ENCODE measurements around the gene KCNK7.

KCNK7 gene

DNA sequence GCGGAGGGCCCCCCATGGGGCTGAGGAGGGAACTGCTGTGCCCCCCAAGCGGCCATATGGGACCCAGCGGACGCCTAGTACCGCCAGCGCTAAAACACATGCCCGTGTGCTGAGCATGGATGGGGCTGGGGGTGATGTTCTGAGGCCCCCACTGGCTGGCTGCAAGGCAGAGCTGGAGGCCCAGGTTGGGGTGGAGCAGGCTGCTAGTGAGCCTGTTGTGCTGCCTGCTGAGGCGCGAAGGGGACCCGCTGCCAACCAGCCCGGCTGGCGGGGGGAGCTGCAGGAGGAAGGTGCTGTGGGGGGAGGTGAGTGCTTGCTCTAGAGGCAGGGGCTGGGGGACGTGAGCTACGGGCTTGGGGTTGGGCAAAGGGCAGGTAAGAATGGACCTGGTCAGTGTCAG, 23.2 kb upstream of the KCNK7 start:
- Histone ChIP-seq H3K27me3 (ENCODE audit: control insufficient read depth in 1 of 2, insufficient read depth in 2 of 2, low read length in 2 of 2) (no peaks in the 10 kb centered on the region), H3K9ac (ENCODE audit: low read depth in 1 of 2, low read length in 2 of 2) (no peak overlapping the region), H3K9me3 (ENCODE audit: control insufficient read depth in 1 of 2, low read length in 2 of 2) (no peaks in the 10 kb centered on the region), H3K4me1 (ENCODE audit: control insufficient read depth in 1 of 2, insufficient read depth in 2 of 2, low read length in 2 of 2) (peaks cover 10 to 15% of the 10 kb centered on the region in 2 donors), H3K4me3 (ENCODE audit: low read depth in 1 of 2, low read length in 2 of 2) (no peak overlapping the region), H3K27ac (ENCODE audit: low read depth, low read length) (no peak overlapping the region), H3K36me3 (ENCODE audit: control insufficient read depth in 1 of 2, insufficient read depth in 2 of 2, low read length in 2 of 2) (peaks cover 27 to 62% of the 10 kb centered on the region in 2 donors)

GRCh38 chr11:65617990-65618751, 22.6 kb upstream of the KCNK7 start:
- H3K9ac ChIP-seq (ENCODE audit: low read depth in 1 of 2, low read length in 2 of 2): no peak overlapping the region
- H3K27me3 ChIP-seq (ENCODE audit: control insufficient read depth in 1 of 2, insufficient read depth in 2 of 2, low read length in 2 of 2): no peaks in the 10 kb centered on the region
- H3K4me1 ChIP-seq (ENCODE audit: control insufficient read depth in 1 of 2, insufficient read depth in 2 of 2, low read length in 2 of 2): peaks cover 12 to 19% of the 10 kb centered on the region in 2 donors
- no peak overlapping the region for H3K4me3 ChIP-seq (ENCODE audit: low read depth in 1 of 2, low read length in 2 of 2)
- no peaks in the 10 kb centered on the region for H3K9me3 ChIP-seq (ENCODE audit: control insufficient read depth in 1 of 2, low read length in 2 of 2)
- peaks cover 26 to 56% of the 10 kb centered on the region in 2 donors for H3K36me3 ChIP-seq (ENCODE audit: control insufficient read depth in 1 of 2, insufficient read depth in 2 of 2, low read length in 2 of 2)
- H3K27ac ChIP-seq (ENCODE audit: low read depth, low read length): no peak overlapping the region

DNA sequence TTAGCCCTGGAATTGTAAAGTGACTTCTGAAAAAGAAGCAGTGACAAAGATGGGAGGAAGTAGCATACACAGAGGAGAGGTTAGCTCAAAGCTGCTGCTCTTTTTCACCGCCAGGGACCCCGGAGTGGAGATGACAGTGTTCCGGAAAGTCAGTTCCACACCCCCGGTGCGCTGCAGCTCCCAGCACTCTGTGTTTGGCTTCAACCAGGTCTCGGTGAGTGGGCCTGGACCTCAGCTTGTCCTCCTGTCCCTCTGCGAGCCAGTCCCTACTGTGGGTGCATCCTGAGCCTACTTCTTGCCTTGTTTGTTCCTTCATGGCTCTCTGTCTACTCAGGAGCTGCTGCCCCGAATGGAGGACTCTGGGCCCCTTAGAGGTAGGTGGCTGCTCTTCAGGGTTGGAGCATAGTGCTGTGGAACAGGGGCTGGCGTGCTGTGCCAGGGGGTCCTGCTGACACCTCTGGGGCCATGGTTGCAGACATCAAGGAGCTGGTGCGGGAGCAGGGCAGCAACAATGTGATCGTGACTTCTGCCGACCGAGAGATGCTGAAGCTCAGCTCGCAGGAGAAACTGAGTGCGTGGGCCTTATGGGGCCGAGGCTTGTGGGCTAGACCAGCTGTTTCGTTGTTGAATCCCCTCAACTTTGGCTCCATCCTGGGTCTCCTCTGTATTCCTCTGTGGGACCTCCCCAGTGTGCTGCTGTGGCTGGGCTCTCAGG, 21.7 kb upstream of the KCNK7 start:
- peak overlapping the region in 1 of 2 donors; percentile 79 for H3K9ac ChIP-seq (ENCODE audit: low read depth in 1 of 2, low read length in 2 of 2)
- H3K9me3 ChIP-seq (ENCODE audit: control insufficient read depth in 1 of 2, low read length in 2 of 2): no peaks in the 10 kb centered on the region
- peaks cover 21 to 28% of the 10 kb centered on the region in 2 donors for H3K4me1 ChIP-seq (ENCODE audit: control insufficient read depth in 1 of 2, insufficient read depth in 2 of 2, low read length in 2 of 2)
- H3K36me3 ChIP-seq (ENCODE audit: control insufficient read depth in 1 of 2, insufficient read depth in 2 of 2, low read length in 2 of 2): peaks cover 26 to 59% of the 10 kb centered on the region in 2 donors
- H3K4me3 ChIP-seq (ENCODE audit: low read depth in 1 of 2, low read length in 2 of 2): peak overlapping the region; percentile 85 to 88
- no peak overlapping the region for H3K27ac ChIP-seq (ENCODE audit: low read depth, low read length)
- H3K27me3 ChIP-seq (ENCODE audit: control insufficient read depth in 1 of 2, insufficient read depth in 2 of 2, low read length in 2 of 2): no peaks in the 10 kb centered on the region

DNA sequence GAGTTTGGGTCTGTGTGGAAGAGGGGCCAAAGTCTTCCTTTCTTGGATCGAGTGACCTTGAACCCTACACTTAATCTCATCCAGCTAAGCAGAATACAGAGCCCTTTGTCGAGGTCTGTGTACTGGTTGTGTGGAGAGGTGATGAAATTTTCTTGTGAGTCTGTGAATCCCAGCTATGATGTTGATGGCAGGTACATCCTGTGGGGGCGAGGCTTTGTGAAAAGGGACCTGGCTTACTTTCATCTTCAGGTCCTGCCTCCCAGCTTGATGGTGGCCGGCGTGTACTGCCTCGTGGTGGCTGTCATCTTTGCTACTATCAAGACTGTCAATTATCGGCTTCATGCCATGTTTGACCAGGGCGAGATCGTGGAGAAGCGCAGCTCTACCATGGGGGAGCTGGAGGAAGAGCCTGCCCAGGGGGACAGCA, 21.0 kb upstream of the KCNK7 start:
- Histone ChIP-seq H3K9ac (ENCODE audit: low read depth in 1 of 2, low read length in 2 of 2) (peak overlapping the region; percentile 79 to 88), H3K4me1 (ENCODE audit: control insufficient read depth in 1 of 2, insufficient read depth in 2 of 2, low read length in 2 of 2) (peaks cover 28 to 35% of the 10 kb centered on the region in 2 donors), H3K27me3 (ENCODE audit: control insufficient read depth in 1 of 2, insufficient read depth in 2 of 2, low read length in 2 of 2) (no peaks in the 10 kb centered on the region), H3K4me3 (ENCODE audit: low read depth in 1 of 2, low read length in 2 of 2) (peak overlapping the region; percentile 85 to 88), H3K27ac (ENCODE audit: low read depth, low read length) (no peak overlapping the region), H3K36me3 (ENCODE audit: control insufficient read depth in 1 of 2, insufficient read depth in 2 of 2, low read length in 2 of 2) (peaks cover 26 to 59% of the 10 kb centered on the region in 2 donors), H3K9me3 (ENCODE audit: control insufficient read depth in 1 of 2, low read length in 2 of 2) (no peaks in the 10 kb centered on the region)

- Histone ChIP-seq H3K27me3 (ENCODE audit: control insufficient read depth in 1 of 2, insufficient read depth in 2 of 2, low read length in 2 of 2) (no peaks in the 10 kb centered on the region), H3K9ac (ENCODE audit: low read depth in 1 of 2, low read length in 2 of 2) (peak overlapping the region; percentile 79 to 88), H3K9me3 (ENCODE audit: control insufficient read depth in 1 of 2, low read length in 2 of 2) (no peaks in the 10 kb centered on the region), H3K4me1 (ENCODE audit: control insufficient read depth in 1 of 2, insufficient read depth in 2 of 2, low read length in 2 of 2) (peaks cover 33 to 40% of the 10 kb centered on the region in 2 donors), H3K27ac (ENCODE audit: low read depth, low read length) (peak overlapping the region; percentile 73), H3K36me3 (ENCODE audit: control insufficient read depth in 1 of 2, insufficient read depth in 2 of 2, low read length in 2 of 2) (peaks cover 26 to 54% of the 10 kb centered on the region in 2 donors), H3K4me3 (ENCODE audit: low read depth in 1 of 2, low read length in 2 of 2) (peak overlapping the region; percentile 85 to 88)
Observed at GRCh38 chr11:65615950-65616574, 20.5 kb upstream of the KCNK7 start.

DNA sequence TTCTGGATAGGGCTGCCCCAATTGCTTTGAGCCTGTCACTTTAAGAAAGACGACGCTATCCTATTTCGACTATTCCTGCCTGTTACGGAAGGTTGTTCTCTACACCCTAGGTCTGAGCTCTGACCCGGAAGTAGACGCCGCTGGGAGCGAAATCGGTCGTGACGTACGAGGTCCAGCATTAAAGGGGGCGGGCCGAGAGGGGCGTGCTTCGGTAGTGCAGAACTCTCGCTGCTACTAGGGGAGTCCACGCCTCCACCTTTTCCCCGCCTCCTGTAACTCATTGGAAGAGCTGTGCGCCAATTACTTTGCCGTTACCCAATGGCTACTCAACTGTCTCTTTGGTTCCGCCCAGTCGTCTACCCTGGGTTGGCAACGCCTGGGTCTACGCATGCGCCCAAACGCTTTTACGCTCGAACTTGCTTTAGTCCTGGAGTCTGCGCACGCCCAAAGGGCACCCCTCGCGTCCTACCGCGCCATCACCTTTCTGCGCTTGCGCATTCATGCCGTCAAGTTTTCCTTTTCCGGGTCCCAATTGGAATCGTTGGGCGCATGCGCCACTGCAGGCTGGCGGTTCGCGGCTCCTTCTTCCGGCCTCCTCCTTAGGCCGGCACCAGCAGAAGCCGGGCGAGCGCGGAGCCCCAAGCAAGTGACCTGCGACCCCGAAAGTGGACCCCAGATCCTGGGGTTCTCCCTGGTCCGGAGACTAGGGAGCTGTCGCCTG, 19.8 kb upstream of the KCNK7 start, which contains the start of gene PCNX3:
TSS of gene PCNX3 (plus strand) at position 548 of the 721 bp plus-strand sequence. CDS start 536 bp downstream, outside the sequence.
- Histone ChIP-seq H3K4me1 (ENCODE audit: control insufficient read depth in 1 of 2, insufficient read depth in 2 of 2, low read length in 2 of 2) (peaks cover 40 to 47% of the 10 kb centered on the region in 2 donors), H3K36me3 (ENCODE audit: control insufficient read depth in 1 of 2, insufficient read depth in 2 of 2, low read length in 2 of 2) (peaks cover 24 to 51% of the 10 kb centered on the region in 2 donors)

DNA sequence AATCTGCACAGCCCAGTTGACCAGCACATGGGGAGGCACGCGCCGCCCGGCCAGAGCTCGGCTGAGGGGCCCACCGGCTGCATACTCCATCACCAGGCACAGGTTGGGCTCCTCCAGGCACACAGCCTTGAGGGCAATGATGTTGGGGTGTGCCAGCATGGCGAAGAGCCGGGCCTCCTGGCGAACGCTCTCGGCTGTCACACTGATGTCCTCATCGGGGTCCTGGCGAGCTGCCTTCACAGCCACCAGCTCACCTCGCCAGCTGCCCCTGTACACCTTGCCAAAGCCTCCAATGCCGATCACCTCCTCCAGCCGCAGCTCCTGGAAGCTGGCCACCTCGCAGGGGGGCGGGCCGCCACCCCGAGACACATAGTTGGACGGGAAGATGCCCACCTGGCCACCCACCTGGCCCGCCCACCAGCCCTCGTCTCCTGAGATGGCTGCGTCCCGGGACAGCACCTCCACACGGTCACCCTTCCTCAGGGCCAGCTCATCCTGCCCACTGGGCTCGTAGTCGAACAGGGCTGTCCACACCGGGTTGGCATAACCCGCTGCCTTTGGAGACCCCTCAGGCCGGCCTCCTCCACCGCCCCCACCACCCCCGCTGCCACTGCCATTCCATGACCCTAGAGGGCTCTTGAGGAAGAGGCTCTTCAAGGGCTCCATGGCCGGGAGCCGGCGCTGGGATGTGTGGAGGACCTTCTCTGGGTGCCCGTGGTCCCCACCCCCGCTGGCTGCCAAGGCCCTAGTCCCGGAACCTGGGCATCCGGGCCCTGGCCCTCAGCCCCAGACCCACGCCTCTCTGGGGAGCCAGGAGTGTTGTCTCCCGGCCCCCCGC, 17.7 kb upstream of the KCNK7 start:
- H3K4me1 ChIP-seq (ENCODE audit: control insufficient read depth in 1 of 2, insufficient read depth in 2 of 2, low read length in 2 of 2): peaks cover 40 to 57% of the 10 kb centered on the region in 2 donors
- H3K9me3 ChIP-seq (ENCODE audit: control insufficient read depth in 1 of 2, low read length in 2 of 2): no peaks in the 10 kb centered on the region
- H3K27me3 ChIP-seq (ENCODE audit: control insufficient read depth in 1 of 2, insufficient read depth in 2 of 2, low read length in 2 of 2): no peaks in the 10 kb centered on the region
- peak overlapping the region; percentile 84 to 89 for H3K9ac ChIP-seq (ENCODE audit: low read depth in 1 of 2, low read length in 2 of 2)
- H3K4me3 ChIP-seq (ENCODE audit: low read depth in 1 of 2, low read length in 2 of 2): peak overlapping the region; percentile 91 to 93
- peak overlapping the region; percentile 95 for H3K27ac ChIP-seq (ENCODE audit: low read depth, low read length)
- H3K36me3 ChIP-seq (ENCODE audit: control insufficient read depth in 1 of 2, insufficient read depth in 2 of 2, low read length in 2 of 2): peaks cover 19 to 45% of the 10 kb centered on the region in 2 donors

More for the DNA sequence above, 19.8 kb upstream of the KCNK7 start, which contains the start of gene PCNX3:
- H3K9me3 ChIP-seq (ENCODE audit: control insufficient read depth in 1 of 2, low read length in 2 of 2): no peaks in the 10 kb centered on the region
- H3K9ac ChIP-seq (ENCODE audit: low read depth in 1 of 2, low read length in 2 of 2): peak within 1 kb of the TSS; percentile 89 to 99
- peak within 1 kb of the TSS; percentile 95 for H3K27ac ChIP-seq (ENCODE audit: low read depth, low read length)
- peak within 1 kb of the TSS; percentile 91 to 93 for H3K4me3 ChIP-seq (ENCODE audit: low read depth in 1 of 2, low read length in 2 of 2)
- H3K27me3 ChIP-seq (ENCODE audit: control insufficient read depth in 1 of 2, insufficient read depth in 2 of 2, low read length in 2 of 2): no peaks in the 10 kb centered on the region

- H3K9me3 ChIP-seq (ENCODE audit: control insufficient read depth in 1 of 2, low read length in 2 of 2): no peaks in the 10 kb centered on the region
- H3K27me3 ChIP-seq (ENCODE audit: control insufficient read depth in 1 of 2, insufficient read depth in 2 of 2, low read length in 2 of 2): no peaks in the 10 kb centered on the region
- H3K4me1 ChIP-seq (ENCODE audit: control insufficient read depth in 1 of 2, insufficient read depth in 2 of 2, low read length in 2 of 2): peaks cover 40 to 58% of the 10 kb centered on the region in 2 donors
- peaks cover 19 to 45% of the 10 kb centered on the region in 2 donors for H3K36me3 ChIP-seq (ENCODE audit: control insufficient read depth in 1 of 2, insufficient read depth in 2 of 2, low read length in 2 of 2)
- peak overlapping the region; percentile 84 to 89 for H3K9ac ChIP-seq (ENCODE audit: low read depth in 1 of 2, low read length in 2 of 2)
- H3K27ac ChIP-seq (ENCODE audit: low read depth, low read length): peak overlapping the region; percentile 95
- H3K4me3 ChIP-seq (ENCODE audit: low read depth in 1 of 2, low read length in 2 of 2): peak overlapping the region; percentile 91 to 93
Observed at GRCh38 chr11:65612691-65613090, 17.1 kb upstream of the KCNK7 start.

All from duodenal mucosa (tissue), 2 donors.